Measurements from ENCODE around the gene BDKRB1.

DNA sequence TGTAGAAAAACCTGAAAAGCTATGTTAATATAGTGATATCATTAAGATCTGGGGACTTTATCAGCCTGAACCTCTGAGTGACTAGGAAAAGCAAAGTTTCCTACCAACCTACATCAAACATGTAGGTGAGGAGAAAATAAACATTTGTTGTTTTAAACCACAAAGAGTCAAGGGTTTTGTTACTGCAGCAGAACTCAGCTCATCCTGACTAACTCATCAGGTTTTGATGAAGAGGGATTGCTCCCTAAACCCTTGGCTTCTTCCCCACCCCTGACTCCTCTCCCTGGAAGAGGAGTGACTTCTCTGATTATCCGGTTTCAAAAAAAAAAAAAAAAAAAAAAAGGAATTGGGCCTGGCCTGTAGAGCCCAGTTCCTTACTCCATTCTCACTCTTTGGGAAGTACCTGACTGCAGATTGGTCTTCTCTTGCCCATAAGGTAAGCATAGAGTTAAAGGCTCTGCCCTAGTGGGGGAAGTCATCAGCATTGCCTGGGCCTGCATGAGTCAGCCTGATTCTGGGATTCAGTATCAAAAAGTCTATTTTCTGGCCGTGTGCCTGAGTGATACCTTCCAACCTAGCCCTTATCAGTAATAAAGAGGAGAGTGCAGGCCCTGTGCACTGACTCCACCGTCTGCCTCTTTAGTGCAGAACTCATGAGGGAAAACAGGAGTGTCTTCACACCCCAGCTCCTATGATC, 16.9 kb downstream of the BDKRB1 start:
- TF ChIP-seq, protein P1, sequence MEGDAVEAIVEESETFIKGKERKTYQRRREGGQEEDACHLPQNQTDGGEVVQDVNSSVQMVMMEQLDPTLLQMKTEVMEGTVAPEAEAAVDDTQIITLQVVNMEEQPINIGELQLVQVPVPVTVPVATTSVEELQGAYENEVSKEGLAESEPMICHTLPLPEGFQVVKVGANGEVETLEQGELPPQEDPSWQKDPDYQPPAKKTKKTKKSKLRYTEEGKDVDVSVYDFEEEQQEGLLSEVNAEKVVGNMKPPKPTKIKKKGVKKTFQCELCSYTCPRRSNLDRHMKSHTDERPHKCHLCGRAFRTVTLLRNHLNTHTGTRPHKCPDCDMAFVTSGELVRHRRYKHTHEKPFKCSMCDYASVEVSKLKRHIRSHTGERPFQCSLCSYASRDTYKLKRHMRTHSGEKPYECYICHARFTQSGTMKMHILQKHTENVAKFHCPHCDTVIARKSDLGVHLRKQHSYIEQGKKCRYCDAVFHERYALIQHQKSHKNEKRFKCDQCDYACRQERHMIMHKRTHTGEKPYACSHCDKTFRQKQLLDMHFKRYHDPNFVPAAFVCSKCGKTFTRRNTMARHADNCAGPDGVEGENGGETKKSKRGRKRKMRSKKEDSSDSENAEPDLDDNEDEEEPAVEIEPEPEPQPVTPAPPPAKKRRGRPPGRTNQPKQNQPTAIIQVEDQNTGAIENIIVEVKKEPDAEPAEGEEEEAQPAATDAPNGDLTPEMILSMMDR (IDR thresholded peaks at IDR 0.05), result no peak
- no peak for TF ChIP-seq POLR2A (IDR thresholded peaks at IDR 0.05)

All from thyroid gland (tissue), 4 donors.